Measurements from ENCODE around the gene LITAFD.
"Not testable (repeated sequence)": the region's sequence is repeated elsewhere in the genome, so short reads cannot be mapped to it uniquely, and the experiment has no call there.

The LITAFD gene

DNA sequence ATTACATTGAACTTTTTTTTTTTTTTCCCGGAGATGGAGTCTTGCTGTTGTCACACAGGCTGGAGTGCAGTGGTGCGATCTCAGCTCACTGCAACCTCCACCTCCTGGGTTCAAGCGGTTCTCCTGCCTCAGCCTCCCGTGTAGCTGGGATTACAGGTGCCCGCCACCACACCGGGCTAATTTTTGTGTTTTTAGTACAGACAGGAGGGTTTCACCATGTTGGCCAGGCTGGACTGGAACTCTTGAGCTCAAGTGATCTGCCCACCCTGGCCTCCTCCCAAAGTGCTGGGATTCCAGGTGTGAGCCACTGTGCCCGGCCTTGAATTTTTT, 8.3 kb upstream of the LITAFD start:
- not testable (repeated sequence) for DNase-seq

DNA sequence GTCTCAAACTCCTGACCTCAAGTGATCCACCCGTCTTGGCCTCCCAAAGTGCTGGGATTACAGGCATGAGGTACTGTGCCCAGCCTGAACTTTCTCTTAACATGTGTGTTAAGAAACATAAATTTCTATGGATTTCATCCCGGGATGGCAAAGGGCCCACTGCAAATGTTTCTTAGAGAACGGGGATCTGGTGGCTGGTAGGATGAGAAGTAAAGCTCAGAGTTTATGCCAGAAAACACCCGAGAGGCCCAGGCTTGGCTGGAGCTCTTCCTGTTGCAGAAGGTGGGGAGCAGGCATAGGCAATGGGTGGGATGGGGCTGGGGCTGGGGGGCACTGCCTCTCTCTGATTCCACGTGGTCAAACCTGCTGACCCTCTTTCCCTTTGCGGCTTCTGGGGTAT, 7.8 kb upstream of the LITAFD start:
- no peak for DNase-seq

DNA sequence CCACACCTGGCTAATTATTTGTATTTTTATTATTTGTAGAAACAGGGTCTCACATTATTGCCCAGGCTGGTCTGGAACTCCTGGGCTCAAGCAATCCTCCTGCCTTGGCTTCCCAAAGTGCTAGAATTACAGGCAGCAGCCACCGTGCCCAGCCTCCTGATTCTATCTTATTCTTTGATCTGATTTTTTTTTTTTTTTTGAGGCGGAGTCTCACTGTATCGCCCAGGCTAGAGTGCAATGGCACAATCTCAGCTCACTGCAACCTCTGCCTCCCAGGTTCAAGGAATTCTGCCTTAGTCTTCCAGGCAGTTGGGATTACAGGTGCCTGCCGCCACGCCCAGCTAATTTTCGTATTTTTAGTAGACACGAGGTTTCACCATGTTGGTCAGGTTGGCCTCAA, 6.8 kb upstream of the LITAFD start:
- not testable (repeated sequence) for DNase-seq

DNA sequence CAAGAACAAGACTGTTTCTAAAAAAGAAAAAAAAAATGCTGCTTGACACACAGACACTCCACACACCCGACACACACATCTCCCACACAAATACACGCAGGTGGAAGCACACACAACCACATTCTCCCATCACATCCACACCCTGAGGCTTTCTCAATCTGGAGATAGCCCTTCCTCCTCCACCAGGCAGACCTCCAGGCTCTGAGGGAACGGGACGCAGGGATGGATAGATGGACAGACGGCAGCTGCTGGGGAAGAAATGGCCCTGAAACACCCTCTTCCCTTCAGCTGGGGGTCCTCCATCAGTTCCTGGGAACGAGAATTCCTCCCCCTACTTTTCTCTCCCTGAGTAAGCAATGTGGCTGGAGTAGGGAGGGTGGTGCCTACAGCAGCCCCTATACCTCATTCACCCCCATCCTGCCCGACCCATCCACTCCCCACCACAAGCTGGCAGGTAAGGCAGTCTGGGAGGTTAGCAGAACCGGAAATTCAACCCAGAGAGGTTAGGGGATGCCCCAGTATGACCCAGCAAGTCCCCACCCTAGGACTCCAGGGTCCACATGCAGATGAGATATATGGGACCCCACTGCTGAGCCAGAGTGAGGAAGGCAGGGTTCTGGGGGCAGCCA, 4.1 kb upstream of the LITAFD start:
- no peak for DNase-seq

DNA sequence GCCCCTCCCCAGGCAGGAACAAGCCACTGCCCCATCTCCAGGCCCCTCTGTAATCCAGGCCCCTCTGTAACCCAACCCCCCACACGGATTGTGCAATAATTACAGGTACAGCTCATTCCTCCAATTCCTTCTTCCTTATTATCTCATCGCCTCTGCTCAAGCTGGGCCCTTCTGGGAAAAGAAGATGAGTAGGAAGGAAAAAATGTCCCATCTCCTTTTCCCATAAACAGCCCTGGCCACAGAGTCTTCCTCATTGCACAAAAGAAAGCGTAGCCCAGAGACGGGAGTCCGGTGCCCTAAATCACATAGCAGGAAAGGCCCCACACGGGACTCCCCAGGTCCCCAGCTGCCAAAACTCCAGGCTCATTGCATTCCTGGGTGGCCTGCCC, 3.6 kb upstream of the LITAFD start:
- no peak for DNase-seq

DNA sequence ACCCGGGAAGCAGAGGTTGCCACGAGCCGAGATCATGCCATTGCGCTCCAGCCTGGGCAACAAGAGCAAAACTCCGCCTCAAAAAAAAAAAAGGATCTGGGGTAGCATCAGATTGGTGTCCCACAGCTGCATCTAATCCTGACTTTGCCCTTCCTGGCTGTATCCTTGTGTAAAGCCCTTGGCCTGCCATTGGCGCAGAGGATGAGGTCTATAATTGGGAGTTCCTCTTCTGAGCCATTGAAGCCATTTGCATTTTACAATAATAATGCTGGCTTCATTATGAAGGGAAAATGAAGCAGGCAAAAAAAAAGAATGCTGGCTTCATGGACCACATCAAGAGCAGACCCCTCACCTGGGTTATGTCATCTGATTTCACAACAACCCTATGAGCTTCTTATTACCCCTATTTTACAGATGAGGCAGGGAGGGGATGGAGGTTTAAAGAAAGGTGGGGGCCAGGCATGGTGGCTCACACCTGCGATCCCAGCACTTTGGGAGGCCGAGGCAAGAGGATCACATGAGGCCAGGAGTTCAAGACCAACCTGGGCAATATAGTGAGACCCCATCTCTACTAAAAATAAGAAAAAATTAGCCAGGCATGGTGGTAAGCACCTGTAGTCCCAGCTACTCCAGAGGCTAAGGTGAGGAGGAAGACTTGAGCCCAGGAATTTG, 1.2 kb upstream of the LITAFD start:
- no peak for DNase-seq

DNA sequence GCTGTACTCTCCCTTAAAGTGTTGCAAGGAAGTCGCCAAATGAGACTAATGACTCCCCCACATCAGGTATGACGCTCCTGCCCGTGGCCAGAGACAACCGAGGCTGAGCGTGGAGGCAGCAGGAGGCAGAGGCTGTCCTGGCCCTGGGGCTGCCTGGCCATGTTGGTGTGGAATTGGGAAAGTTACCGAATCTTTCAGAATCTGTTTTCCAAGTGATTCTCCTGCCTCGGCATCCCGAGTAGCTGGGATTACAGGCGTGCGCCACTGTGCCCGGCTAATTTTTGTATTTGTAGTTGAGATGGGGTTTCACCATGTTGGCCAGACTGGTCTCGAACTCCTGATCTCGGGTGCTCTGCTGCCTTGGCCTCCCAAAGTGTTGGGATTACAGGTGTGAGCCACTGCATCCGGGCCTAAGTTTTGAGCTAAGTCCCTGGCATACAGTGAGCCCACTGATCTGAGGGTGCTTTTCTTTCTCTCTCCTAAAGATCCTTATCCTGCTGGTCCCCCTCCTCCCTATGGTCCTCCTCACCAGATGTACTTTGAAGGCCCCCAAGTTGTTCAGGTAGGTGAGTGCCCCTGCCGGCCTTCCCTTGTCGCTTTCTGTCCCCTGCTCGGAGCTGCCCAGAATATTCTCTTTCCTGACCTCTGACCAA, 700 bp downstream of the LITAFD start:
- DNase-seq: no peak

DNA sequence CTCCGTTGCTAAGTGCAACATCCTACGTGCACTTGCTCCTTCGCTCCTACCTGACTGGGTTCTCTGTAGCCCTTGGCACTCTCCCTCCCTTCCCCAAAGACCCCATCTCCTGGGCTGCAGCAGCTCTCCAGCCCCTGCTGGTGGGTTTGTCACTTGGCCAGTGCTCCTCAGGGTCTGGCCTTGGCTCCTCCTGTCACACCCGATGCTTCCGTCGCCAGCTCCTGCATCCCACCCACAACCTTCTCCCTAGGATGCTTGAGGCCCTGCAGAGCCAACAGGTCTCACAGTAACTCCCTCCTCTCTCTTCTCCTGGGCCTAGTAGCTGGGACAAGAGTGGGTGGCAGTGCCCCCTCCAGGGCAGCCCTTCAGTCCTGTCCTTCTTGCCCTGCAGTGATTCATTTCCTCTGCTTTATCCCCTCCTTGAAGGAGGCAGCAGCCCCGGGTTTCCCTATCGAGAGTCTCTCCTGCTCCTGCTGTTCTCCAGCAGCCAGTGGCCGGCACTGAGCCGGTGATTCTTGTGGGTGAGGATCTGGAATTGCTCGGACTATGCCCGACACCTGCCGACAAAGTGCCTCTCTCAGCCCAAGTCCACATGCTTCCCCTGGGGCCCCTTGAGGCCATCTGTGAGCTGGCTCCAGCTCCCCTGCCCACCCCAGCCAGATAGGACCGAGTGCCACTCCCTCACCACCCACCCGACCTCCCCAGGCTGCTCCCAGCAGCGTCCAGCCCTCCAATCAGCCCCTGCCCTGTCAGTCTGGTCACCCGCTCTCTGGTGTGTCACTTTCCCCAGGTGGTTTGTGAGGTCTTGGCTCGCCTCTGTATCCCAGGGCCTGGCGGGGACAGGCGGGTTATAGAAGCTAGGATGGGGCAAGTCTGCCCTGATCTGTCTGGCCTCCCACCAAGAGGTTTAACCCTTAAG, 3.8 kb downstream of the LITAFD start:
- no peak for DNase-seq

DNA sequence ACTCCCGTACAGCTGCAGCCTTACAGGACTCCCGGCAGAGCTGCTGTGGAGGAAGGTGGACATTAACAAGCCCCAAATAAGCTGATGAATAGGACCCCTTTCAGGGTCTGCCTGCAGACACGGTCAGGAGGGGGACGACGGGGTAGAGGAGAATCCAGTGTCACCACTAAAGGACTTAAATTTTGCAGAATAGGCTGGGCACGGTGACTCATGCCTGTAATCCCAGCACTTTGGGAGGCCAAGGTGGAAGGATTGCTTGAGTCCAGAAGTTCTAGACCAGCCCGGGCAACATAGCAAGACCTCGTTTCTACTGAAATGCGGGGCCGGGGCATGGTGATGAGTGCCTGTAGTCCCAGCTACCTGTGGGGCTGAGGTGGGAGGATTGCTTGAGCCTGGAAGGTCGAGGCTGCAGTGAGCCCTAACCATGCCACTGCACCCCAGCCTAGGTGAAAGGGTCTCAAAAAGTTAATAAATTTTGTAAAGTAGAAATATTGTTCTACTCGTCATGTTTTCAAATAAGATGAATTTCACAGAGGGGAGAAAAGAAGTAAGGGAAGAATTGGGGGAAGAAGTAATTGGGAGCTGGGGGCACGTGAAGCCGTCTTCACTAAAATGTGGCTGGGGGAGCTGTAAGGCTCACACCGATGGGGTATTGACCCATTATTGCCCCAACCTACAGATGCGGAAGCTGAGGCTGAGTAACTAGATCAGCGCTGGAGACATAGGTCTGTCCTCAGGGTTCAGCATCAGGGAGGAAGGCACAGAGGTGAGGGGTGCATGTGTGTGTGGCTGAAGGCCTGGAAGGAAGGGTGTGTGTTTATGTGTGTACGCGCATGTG, 4.7 kb downstream of the LITAFD start:
- DNase-seq: no peak

DNA sequence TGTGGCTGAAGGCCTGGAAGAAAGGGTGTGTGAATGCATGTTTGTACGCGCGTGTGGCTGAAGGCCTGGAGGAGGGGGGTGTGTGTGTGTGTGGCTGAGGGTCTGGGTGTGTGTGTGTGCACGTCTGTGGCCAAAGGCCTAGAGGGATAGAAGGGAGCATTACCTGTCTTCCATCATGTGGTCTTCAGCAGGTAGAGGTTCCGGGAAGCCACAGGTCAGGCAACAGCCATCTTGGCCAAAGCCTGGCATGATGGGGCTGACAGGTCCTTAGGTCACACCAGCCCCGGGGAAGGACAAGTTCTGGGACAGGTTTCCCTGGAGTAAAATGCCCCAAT, 5.2 kb downstream of the LITAFD start:
- no peak for DNase-seq

DNA sequence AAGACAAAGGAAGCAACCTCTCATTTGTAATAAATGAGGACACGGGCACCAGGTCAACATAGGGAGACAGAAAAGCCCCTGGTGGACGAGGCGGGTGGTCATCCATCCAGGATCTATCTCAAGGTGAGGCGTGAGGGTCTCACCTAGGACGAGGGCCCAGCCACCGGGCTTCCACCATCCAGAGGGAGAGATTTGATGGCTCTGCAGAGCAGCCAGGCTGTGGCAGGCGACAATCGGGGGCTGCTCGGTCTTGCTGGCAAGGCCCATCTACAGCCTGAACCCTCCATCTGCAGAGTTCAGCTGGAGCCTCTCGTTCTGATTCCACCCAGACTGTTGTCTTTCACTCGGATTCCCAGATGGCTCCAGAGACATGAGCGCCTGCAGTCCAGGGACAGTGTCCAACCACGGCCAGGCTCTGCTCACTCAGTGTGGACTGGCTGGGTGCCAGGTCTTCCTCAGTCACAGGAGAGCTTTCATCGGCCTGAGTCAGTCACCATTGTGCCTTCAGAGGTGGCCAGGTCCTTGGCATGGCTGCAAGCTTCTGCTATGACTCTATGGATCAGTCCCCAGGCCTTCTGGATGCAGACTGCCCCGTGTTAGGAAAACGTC, 5.9 kb downstream of the LITAFD start:
- no peak for DNase-seq

DNA sequence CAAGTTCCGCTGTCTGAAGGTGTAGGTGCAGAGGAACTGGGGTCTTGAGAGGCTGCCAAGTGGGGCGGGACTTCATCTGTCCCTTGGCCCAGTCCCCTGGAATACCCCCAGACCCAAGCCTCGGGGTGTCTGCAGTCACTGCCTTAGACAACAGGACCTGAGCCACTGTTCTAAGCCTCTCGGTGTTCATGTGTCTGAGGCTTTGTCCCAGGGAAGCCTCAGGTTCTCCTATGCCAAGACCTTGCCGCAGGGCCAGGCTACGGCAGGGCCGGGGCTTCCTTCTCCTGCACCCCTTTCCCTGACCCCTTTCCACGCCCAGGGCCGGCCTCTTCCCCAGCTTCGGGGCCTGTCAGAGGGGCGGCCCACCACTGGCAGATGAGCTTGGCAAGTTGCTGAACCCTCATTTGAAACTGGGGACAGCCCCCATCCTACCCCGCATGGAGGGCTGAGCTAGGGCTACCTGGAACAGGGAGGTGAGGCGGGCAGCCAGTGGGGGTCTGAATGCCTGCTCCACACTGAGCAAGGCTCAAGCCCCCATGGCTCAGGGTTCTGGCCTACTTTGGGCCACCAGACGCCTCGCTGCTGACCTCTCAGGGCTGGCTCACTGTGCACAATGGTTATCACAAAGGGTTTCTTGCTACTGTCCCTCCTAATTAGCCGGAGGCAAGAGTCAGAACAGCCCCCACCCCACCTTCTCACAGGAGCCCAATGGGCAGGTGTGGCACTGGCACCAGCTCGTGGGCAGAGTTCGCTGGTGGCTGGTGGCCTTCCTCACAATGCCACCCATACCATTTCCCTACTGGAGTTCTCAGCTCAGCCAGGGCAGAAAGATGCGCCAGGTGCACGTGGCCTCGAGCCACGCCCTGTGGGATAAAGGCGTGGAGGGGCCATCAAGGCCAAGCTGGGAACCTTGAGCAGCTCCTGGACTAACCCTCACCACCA, 7.1 kb downstream of the LITAFD start:
- no peak for DNase-seq

DNA sequence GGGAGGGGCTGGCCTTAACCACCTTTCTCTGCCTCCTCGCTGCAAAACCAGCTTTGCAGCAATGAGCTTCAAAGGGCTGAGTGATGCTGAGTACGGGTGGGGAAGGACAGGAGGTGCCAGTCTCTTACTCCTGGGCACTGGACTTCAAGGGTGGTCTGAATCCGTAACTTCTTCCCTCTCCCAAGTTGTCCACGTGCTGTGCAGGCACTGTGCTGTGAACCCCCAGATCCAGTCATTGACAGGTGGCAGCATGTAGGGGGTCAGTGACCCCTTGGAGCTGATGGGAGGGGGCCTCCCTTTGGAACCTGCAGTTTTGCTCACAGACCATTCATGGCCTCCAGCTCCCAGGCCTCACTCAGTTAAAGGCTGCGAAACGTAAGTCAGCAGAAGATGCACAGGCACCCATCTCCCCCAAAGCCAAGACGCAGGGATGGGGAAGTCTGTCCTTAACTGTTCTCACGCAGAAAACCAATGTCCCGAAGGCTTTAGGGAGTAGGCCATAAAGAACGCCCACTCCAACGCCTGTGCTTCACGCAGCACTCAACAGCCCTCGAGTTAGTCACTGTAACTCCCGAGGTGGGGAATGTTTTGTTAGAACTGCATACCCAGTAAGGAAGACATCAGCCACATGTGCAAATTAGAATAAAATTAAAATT, 7.9 kb downstream of the LITAFD start:
- DNase-seq: no peak

DNA sequence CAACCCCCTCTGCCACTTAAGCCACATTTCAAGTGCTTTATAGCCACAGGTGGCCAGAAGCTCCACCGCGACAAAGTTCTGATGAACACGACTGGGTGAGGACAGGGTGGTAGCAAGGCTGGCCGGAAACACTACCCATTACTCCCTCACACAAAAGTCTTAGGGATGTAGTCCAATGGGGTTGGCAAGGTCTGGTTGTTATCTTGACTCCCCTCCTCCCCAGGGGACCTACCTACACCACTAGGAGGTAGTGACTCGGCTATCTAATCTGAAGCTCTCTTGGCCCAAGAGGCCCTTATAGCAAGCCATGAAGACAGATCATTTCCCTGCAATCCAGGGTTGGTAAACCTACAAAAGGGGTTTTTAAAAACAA, 8.4 kb downstream of the LITAFD start:
- no peak for DNase-seq

DNA sequence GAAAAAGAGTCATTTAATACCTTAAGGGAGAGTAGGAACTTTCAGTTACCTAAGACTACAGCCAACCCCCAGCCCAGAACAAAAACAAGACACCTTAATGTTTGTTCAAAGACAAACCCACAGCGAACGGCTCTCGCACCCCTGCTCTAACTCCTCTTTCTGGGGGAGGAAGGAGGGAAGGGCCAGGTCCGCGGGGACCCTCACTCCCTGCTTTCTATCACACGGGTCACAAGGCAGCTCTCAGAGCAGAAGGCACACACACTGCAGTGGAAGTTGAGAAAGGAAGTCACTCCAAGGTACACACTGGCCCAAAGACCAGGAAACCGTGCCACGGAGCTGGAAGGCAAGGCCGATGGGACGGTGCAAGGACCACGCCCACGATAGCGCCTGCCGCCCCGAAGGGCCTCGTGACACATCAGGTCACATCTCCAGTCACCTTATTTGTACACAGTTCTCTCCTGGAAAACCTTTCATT, 10.0 kb downstream of the LITAFD start:
- DNase-seq: no peak

DNA sequence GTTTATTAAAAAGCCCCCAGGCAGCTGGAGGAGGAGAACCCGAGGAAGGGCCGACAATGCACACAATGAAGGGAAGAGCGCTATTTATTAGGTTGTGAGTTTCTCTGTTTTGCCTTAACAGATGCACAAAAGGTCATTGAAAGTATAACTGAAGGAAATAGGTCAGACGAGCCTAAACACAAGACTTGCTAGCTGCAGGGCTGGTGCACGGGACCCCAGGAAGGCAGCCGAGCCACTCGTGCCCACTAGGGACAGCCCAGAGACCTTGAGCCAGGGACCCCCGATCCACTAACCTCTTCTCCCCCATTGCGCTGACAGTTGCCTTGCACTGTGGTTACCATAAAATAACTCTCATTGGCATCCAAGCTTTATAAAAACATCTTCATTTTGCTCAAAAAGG, 11.3 kb downstream of the LITAFD start:
- no peak for DNase-seq

DNA sequence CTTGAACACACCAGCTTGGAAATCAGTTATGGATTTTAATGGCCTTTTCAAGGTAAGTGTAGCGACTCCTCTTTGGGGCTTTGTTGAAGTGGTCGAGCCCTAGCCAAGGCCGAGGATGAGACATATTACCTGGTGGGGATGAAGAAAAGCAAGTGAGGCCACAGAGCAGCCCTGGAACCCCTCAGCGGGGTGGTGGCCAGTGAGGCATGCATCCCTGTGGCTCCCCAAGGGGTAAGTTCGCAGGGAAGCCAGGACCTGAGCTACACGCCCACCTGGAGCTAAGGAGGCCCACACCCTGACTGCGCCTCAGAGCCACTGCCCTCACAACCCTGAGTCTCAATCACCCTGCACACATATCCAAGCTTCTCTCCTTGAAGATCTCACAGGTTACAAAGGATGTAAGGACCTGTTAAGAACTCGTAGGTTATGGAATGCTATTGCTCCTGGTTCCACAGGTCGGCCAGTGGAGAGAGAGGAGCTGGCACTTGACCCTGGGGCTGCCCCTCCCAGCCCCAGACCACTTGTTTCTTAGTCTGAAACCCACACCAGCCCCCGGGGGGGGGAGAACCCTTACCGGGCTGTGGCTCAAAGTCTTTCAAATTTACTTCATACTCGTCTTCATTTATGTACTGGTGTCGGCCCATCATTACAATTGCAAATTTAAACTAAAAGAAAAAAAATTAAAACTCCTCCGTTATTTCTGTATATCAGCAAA, 12.0 kb downstream of the LITAFD start:
- no peak for DNase-seq

DNA sequence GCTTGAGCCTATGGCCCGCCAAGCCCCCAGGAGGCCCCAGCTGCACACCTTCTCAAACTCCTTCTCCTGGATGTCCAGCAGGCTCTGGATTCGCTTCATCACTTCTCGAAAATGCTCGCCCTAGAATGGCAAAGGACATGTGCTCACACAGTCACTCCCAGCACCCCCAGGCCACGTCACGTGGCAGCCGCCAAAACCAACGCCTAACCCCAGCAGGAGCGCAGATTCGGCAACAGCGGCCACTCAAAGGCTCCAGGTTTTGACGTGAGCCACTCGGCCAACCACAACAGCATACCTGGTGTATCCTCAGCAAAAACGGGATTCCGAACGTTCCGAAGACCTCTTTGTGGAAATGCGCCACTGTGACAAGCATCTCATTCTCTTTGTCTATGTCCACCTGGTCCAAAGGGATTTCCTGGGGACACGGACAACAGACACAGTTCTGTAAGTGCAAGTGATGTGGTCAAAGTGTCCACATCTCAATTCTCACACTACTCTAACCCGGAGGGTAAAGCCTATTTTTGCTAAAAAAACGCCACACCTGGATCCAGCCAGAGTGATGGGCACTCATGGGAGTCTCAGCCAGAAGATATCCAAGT, 12.7 kb downstream of the LITAFD start:
- DNase-seq: no peak

DNA sequence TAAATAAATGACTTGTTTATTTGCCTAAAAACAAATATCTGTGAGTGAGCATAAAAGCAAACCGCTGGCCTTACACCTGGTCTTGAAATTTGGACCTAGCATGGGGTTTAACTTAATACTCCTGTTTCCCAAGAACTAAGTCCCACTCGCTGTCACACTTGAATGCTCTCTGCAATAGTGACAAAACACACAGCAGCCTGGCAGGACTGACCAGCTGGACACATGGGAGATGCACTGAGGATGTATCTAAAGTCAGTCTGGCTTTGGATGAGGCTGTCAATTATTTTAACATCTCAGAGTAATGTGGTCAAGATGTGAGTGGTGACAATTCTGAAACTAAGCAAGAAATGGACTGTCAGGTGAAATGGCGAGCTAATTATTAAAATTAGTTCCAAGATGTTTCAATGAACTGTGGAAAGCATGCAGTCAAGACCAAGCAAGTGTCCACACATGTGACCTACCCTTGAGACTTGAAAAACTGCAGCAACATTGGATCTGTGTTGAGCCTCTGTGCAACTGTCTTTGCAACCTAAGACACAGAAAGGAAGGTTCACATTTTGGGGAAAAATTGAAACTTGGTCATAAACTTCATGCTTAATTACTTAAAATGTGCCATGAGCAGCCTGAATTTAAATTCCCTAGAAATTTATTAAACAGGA, 16.6 kb downstream of the LITAFD start:
- DNase-seq: no peak

All from GOT3 (cell line).